HCT116 (cell line): ENCODE data around the gene OPRL1. TPM values are rescaled to one million over a fixed set of nuclear protein-coding genes. Genes with fewer than 3 reads are reported as not detected.
"Not testable (repeated sequence)": the region's sequence is repeated elsewhere in the genome, so short reads cannot be mapped to it uniquely, and the experiment has no call there.

Source experiments
- ATAC-seq: fragments of 200-7000 bp; cut with Tn5 transposase; 2 replicates; pipeline ENCODE4 v1.9.1; 2020; ENCODE audit warnings: mild to moderate bottlenecking, moderate library complexity
- BruUV-seq: library from RNA; stranded (reverse); fragments of 400-500 nt; replicated peaks from 2 replicates; lab custom pipeline; 2021; lab: Mats Ljungman, UMichigan
- CTCF ChIA-PET: fragments of 300-600 bp; sonication (Branson Sonifier 250); formaldehyde crosslinking; loops from one replicate; lab custom pipeline; 2021; ENCODE audit warnings: antibody characterized with exemption; lab: Charles Lee
- POLR2A ChIA-PET: fragments of 300-600, 350-600 bp; sonication (Branson Sonifier 250); formaldehyde crosslinking; loops from one replicate; lab custom pipeline; 2021; ENCODE audit warnings: antibody characterized with exemption; lab: Charles Lee
- RAD21 ChIA-PET, 2 experiments: fragments of 300-600 bp; sonication (Branson Sonifier 250); formaldehyde crosslinking; loops; one replicate each; lab custom pipeline; 2023; ENCODE audit warnings: low total read pairs in 2 of 2; ENCODE audit not compliant: uncharacterized antibody in 2 of 2, unreplicated experiment in 2 of 2, low non-redundant PET in 1 of 2; lab: Charles Lee
- DNase-seq: peaks from one replicate; pipeline ENCODE4 v3.0.0-alpha.2; 2010; ENCODE audit warnings: low read depth, low spot score
- H2AFZ ChIP-seq: fragments of 200-600 bp; shearing (Covaris generic), sonication (generic); 2 replicates; pipeline ENCODE4 v1.6.1; 2017; ENCODE audit warnings: low read depth, mixed run types, mixed read lengths, antibody characterized with exemption, low read length; ENCODE audit not compliant: poor library complexity, severe bottlenecking
- H3K27ac ChIP-seq: 2 replicates; pipeline ENCODE4 v1.5.1; 2012; ENCODE audit warnings: low read depth, low read length
- H3K27me3 ChIP-seq: fragments of 200-600 bp; sonication (generic); 2 replicates; pipeline ENCODE4 v1.6.1; 2016; ENCODE audit warnings: mixed run types, low read length, mixed read lengths; ENCODE audit not compliant: insufficient read depth
- H3K36me3 ChIP-seq, 2 experiments: fragments of 200-500 bp in 1 of 2; fragments of 200-600 bp in 1 of 2; sonication (Bioruptor generic) in 1 of 2; sonication (generic) in 1 of 2; 2 replicates each; pipeline versions ENCODE4 v1.5.1 to v1.6.1; 2014 to 2016; ENCODE audit warnings: low read length in 2 of 2, inconsistent platforms in 1 of 2, mixed read lengths in 1 of 2, mixed run types in 1 of 2; ENCODE audit not compliant: insufficient read depth in 2 of 2, control insufficient read depth in 1 of 2
- H3K4me1 ChIP-seq, 2 experiments: fragments of 200-600 bp in 1 of 2; sonication (generic) in 1 of 2; 2 replicates each; pipeline versions ENCODE4 v1.5.1 to v1.6.1; 2012 to 2017; ENCODE audit warnings: low read length in 2 of 2, inconsistent platforms in 1 of 2, mild to moderate bottlenecking in 1 of 2, mixed read lengths in 1 of 2, mixed run types in 1 of 2, moderate library complexity in 1 of 2; ENCODE audit not compliant: insufficient read depth in 2 of 2, control insufficient read depth in 1 of 2
- H3K4me2 ChIP-seq: fragments of 200-600 bp; sonication (generic); 2 replicates; pipeline ENCODE4 v1.6.1; 2017; ENCODE audit warnings: mixed run types, low read length, mixed read lengths
- H3K4me3 ChIP-seq, 2 experiments: fragments of 200-600 bp in 1 of 2; sonication (generic) in 1 of 2; replicated peaks in 1 of 2; 2 replicates each; pipeline ENCODE4 v1.5.1; 2011 to 2016; ENCODE audit warnings: low read length in 2 of 2, control low read depth in 1 of 2, low read depth in 1 of 2, mild to moderate bottlenecking in 1 of 2, mixed read lengths in 1 of 2, mixed run types in 1 of 2
- H3K79me2 ChIP-seq: fragments of 200-600 bp; sonication (generic); 2 replicates; pipeline ENCODE4 v1.6.1; 2017; ENCODE audit warnings: mild to moderate bottlenecking, mixed run types, low read length, moderate library complexity, mixed read lengths; ENCODE audit not compliant: insufficient read depth
- H3K9ac ChIP-seq: fragments of 200-600 bp; sonication (generic); 2 replicates; pipeline ENCODE4 v1.6.1; 2016; ENCODE audit warnings: low read length, mixed read lengths
- H3K9me2 ChIP-seq: fragments of 200-600 bp; sonication (generic), shearing (Covaris generic); 2 replicates; pipeline ENCODE4 v1.6.1; 2017; ENCODE audit warnings: mixed run types, mild to moderate bottlenecking, moderate library complexity; ENCODE audit not compliant: insufficient read depth
- H3K9me3 ChIP-seq, 2 experiments: fragments of 200-500 bp in 1 of 2; fragments of 200-600 bp in 1 of 2; sonication (Bioruptor generic) in 1 of 2; sonication (generic) in 1 of 2; 2 replicates each; pipeline ENCODE4 v1.6.1; 2014 to 2017; ENCODE audit warnings: low read length in 2 of 2, mixed read lengths in 2 of 2, inconsistent platforms in 1 of 2, low read depth in 1 of 2, mild to moderate bottlenecking in 1 of 2, mixed run types in 1 of 2, moderate library complexity in 1 of 2; ENCODE audit not compliant: control insufficient read depth in 1 of 2, insufficient read depth in 1 of 2
- H4K20me1 ChIP-seq: fragments of 200-600 bp; sonication (generic), shearing (Covaris generic); 2 replicates; pipeline ENCODE4 v1.6.1; 2017; ENCODE audit warnings: mixed run types, mild to moderate bottlenecking, moderate library complexity; ENCODE audit not compliant: insufficient read depth
- SP1 ChIP-seq: IDR thresholded peaks from 2 replicates; pipeline ENCODE4 v1.6.1; 2012; ENCODE audit warnings: low read depth
- intact Hi-C: fragments of 100-400 bp; cut with micrococcal nuclease; formaldehyde crosslinking; loops from 2 replicates; pipeline ENCODE4 v1.10.0; 2022
- total RNA-seq: library from RNA; stranded (reverse); gene quantifications from one replicate; pipeline ENCODE4 v1.2.1, GENCODE V29; 2021; ENCODE audit not compliant: unreplicated experiment
- TF ChIP-seq, protein P1 (sequence below): IDR thresholded peaks from 2 replicates; pipeline ENCODE4 v1.6.1; 2012

Gene OPRL1
- total RNA-seq, 1 experiment from 2014 or later, result 1.6 TPM

- TF ChIP-seq, protein P1, sequence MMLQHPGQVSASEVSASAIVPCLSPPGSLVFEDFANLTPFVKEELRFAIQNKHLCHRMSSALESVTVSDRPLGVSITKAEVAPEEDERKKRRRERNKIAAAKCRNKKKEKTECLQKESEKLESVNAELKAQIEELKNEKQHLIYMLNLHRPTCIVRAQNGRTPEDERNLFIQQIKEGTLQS, result no peak
- no peak for TF ChIP-seq SP1
- ATAC-seq, result no peak
Measured at GRCh38 chr20:64116541-64117431, 36.9 kb downstream of the OPRL1 start.

DNA sequence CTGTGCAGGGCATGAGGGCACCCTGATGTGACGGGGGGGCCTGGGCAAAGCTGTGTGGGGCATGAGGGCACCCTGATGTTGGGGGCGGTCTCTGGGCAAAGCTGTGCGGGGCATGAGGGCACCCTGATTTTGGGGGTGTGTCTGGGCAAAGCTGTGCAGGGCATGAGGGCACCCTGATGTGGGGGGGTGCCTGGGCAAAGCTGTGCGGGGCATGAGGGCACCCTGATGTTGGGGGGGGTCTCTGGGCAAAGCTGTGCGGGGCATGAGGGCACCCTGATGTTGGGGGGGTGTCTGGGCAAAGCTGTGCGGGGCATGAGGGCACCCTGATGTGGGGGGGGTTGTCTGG, 37.5 kb downstream of the OPRL1 start:
- H3K9me3 ChIP-seq, H3K79me2 ChIP-seq, H3K4me1 ChIP-seq, H3K9ac ChIP-seq, H4K20me1 ChIP-seq, H3K9me2 ChIP-seq, H3K36me3 ChIP-seq, RAD21 ChIA-PET, H3K27ac ChIP-seq, H2AFZ ChIP-seq, POLR2A ChIA-PET, CTCF ChIA-PET, BruUV-seq, intact Hi-C loops, H3K27me3 ChIP-seq, ATAC-seq, DNase-seq, H3K4me2 ChIP-seq, H3K4me3 ChIP-seq: not testable (repeated sequence)

More at GRCh38 chr20:64116541-64117431, 36.9 kb downstream of the OPRL1 start:
- ChIA-PET RAD21 (no interaction called here), POLR2A (no interaction called here), CTCF (interaction anchor here (1.7 kb wide), 1 partner anchor 15 kb away, joined by 8 read pairs; no protein-coding TSS in a partner anchor)
- H3K4me3 ChIP-seq, result no peak overlapping the region
- no peaks in the 10 kb centered on the region for H4K20me1 ChIP-seq
- peaks cover 0 to 8% of the 10 kb centered on the region in 2 experiments; a peak in 2 of 4 replicates for H3K4me1 ChIP-seq
- H3K79me2 ChIP-seq, result no peaks in the 10 kb centered on the region
- no peak overlapping the region for H3K9ac ChIP-seq
- no peak for DNase-seq
- intact Hi-C loops, result no loop called here
- H3K27ac ChIP-seq, result no peak overlapping the region
- H3K36me3 ChIP-seq, result no peaks in the 10 kb centered on the region
- no TSS peak for BruUV-seq
- no peaks in the 10 kb centered on the region for H3K9me3 ChIP-seq
- no peaks in the 10 kb centered on the region for H3K9me2 ChIP-seq
- H3K27me3 ChIP-seq, result no peaks in the 10 kb centered on the region
- no peak overlapping the region for H2AFZ ChIP-seq
- H3K4me2 ChIP-seq, result no peak overlapping the region
